ENCODE data around the gene RNF43.

DNA sequence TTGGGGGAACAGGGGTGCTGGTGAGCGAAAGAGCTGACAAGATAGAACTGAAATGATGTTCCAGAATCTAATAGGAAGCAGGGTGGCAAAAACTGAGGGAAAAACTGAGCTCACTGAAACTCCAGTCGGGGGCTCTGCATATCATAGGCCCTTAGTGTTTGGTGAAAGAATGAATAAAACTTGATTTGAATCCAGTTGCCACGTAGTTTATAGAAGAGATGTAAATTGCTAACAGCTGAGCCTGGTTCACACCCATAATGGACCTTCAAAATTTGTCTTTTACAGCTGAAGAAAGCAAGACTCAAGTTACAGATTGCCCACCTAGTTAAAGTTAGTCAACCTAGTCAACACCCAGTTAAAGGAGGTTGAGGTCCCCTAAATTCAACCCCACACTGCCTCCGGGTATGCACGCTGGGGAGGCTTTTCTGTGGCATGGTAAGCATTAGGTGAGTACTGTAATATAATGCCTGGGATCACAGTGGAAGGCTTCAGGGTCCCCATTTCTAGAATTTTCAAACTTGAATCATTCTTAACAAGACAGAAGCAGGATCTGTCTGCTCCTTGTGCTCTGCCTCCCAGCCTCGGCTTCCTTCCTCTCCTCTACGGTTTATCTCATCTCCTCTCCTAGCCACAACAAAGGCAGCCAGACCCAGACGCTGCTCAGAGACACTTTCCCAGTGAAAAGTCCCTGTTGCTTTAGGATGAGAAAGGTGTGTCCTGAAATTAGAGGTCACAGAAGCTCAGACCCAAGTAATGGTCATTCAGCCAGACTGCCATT, 38.4 kb downstream of the RNF43 start:
- TF ChIP-seq, protein P1, sequence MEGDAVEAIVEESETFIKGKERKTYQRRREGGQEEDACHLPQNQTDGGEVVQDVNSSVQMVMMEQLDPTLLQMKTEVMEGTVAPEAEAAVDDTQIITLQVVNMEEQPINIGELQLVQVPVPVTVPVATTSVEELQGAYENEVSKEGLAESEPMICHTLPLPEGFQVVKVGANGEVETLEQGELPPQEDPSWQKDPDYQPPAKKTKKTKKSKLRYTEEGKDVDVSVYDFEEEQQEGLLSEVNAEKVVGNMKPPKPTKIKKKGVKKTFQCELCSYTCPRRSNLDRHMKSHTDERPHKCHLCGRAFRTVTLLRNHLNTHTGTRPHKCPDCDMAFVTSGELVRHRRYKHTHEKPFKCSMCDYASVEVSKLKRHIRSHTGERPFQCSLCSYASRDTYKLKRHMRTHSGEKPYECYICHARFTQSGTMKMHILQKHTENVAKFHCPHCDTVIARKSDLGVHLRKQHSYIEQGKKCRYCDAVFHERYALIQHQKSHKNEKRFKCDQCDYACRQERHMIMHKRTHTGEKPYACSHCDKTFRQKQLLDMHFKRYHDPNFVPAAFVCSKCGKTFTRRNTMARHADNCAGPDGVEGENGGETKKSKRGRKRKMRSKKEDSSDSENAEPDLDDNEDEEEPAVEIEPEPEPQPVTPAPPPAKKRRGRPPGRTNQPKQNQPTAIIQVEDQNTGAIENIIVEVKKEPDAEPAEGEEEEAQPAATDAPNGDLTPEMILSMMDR (IDR thresholded peaks at IDR 0.05): no peak
- TF ChIP-seq POLR2A (IDR thresholded peaks at IDR 0.05): no peak
- TF ChIP-seq POLR2AphosphoS5 (IDR thresholded peaks at IDR 0.05): no peak
- no peak for TF ChIP-seq EP300 (IDR thresholded peaks at IDR 0.05)

Data from sigmoid colon (tissue), 4 donors.